DOHH2 (cell line): Measurements from ENCODE around the gene ZNF629.

ENCODE experiments used
- H3F3A ChIP-seq: fragments of 200-600 bp; sonication (generic), shearing (Covaris generic); 2 replicates; pipeline ENCODE4 v1.6.0; 2016; ENCODE audit warnings: antibody characterized with exemption, mild to moderate bottlenecking; ENCODE audit not compliant: control insufficient read depth, insufficient read depth
- H3K27ac ChIP-seq: fragments of 200-600 bp; sonication (generic); 2 replicates; pipeline ENCODE4 v1.5.1; 2014; ENCODE audit warnings: low read depth, mild to moderate bottlenecking, low read length, moderate library complexity
- H3K27me3 ChIP-seq: fragments of 200-600 bp; sonication (generic); 2 replicates; pipeline ENCODE4 v1.6.1; 2014; ENCODE audit warnings: mild to moderate bottlenecking, low read length, mixed read lengths; ENCODE audit not compliant: control insufficient read depth
- H3K36me3 ChIP-seq: fragments of 200-600 bp; sonication (generic); 2 replicates; pipeline ENCODE4 v1.6.1; 2014; ENCODE audit warnings: mild to moderate bottlenecking, low read length, moderate library complexity, mixed read lengths; ENCODE audit not compliant: control insufficient read depth
- H3K4me1 ChIP-seq: fragments of 200-600 bp; sonication (generic); 2 replicates; pipeline ENCODE4 v1.6.1; 2014; ENCODE audit warnings: mild to moderate bottlenecking, low read length, mixed read lengths; ENCODE audit not compliant: control insufficient read depth
- H3K4me2 ChIP-seq: fragments of 200-600 bp; sonication (generic); 2 replicates; pipeline ENCODE4 v1.6.0; 2014; ENCODE audit warnings: mild to moderate bottlenecking, low read length, moderate library complexity
- H3K4me3 ChIP-seq: fragments of 200-600 bp; sonication (generic); 2 replicates; pipeline ENCODE4 v1.5.1; 2014; ENCODE audit warnings: mild to moderate bottlenecking, low read length, mixed read lengths
- H3K79me2 ChIP-seq: fragments of 200-600 bp; sonication (generic); 2 replicates; pipeline ENCODE4 v1.6.1; 2014; ENCODE audit warnings: mild to moderate bottlenecking, low read length, mixed read lengths; ENCODE audit not compliant: control insufficient read depth
- H3K9me2 ChIP-seq: fragments of 200-600 bp; sonication (generic); replicated peaks from 2 replicates; pipeline ENCODE4 v1.6.1; 2014; ENCODE audit warnings: mild to moderate bottlenecking, low read length, mixed read lengths; ENCODE audit not compliant: control insufficient read depth
- H3K9me3 ChIP-seq: fragments of 200-600 bp; sonication (generic); 2 replicates; pipeline ENCODE4 v1.6.1; 2014; ENCODE audit warnings: antibody characterized with exemption, low read length, mixed read lengths; ENCODE audit not compliant: control insufficient read depth, insufficient read depth
- H4K20me1 ChIP-seq: fragments of 200-600 bp; sonication (generic); 2 replicates; pipeline ENCODE4 v1.6.0; 2014; ENCODE audit warnings: low read depth, mild to moderate bottlenecking, antibody characterized with exemption, low read length, moderate library complexity; ENCODE audit not compliant: control insufficient read depth, insufficient read depth
- EZH2phosphoT487 ChIP-seq: fragments of 200-600 bp; sonication (generic); IDR thresholded peaks from 2 replicates; pipeline ENCODE4 v1.6.1; 2017; ENCODE audit warnings: borderline replicate concordance, mild to moderate bottlenecking, antibody characterized with exemption, low read length, moderate library complexity, mixed read lengths
- TF ChIP-seq, protein P1 (sequence below): fragments of 200-600 bp; sonication (generic); IDR thresholded peaks from one replicate; pipeline ENCODE4 v1.5.1; 2014; ENCODE audit warnings: antibody characterized with exemption, mild to moderate bottlenecking, low read depth, low read length; ENCODE audit not compliant: poor library complexity, severe bottlenecking

ZNF629 gene

DNA sequence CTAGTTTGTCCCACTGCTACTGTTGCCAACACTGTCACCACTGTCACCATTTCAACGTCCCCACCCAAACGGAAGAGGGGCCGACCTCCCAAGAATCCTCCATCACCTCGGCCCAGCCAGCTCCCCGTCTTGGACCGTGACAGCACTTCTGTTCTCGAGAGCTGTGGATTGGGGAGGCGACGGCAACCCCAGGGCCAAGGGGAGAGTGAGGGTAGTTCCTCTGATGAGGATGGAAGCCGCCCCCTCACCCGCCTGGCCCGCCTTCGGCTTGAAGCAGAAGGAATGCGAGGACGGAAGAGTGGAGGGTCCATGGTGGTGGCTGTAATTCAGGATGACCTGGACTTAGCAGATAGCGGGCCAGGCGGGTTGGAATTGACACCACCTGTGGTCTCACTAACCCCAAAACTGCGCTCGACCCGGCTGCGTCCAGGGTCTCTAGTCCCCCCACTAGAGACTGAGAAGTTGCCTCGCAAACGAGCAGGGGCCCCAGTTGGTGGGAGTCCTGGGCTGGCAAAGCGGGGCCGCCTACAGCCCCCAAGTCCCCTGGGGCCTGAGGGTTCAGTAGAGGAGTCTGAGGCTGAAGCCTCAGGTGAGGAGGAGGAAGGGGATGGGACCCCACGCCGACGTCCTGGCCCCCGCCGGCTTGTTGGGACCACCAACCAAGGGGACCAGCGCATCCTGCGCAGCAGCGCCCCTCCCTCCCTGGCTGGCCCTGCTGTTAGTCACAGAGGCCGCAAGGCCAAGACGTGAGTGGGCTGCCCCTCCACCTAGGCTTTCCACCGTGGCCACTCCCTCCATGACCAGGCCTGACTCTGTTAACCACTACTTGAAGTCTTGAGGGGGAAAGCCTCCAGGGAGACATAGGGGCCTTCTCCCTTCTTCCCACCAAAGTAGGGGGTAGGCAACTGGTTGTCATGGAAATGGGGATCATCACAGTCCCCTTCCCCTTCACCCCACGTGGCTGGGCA is 47.7 kb downstream of the ZNF629 start:
- TF ChIP-seq EZH2phosphoT487 = no peak
- TF ChIP-seq, protein P1, sequence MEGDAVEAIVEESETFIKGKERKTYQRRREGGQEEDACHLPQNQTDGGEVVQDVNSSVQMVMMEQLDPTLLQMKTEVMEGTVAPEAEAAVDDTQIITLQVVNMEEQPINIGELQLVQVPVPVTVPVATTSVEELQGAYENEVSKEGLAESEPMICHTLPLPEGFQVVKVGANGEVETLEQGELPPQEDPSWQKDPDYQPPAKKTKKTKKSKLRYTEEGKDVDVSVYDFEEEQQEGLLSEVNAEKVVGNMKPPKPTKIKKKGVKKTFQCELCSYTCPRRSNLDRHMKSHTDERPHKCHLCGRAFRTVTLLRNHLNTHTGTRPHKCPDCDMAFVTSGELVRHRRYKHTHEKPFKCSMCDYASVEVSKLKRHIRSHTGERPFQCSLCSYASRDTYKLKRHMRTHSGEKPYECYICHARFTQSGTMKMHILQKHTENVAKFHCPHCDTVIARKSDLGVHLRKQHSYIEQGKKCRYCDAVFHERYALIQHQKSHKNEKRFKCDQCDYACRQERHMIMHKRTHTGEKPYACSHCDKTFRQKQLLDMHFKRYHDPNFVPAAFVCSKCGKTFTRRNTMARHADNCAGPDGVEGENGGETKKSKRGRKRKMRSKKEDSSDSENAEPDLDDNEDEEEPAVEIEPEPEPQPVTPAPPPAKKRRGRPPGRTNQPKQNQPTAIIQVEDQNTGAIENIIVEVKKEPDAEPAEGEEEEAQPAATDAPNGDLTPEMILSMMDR = no peak
- Histone ChIP-seq H3K27me3 (no peaks in the 10 kb centered on the region), H4K20me1 (peaks cover 2% of the 10 kb centered on the region; the same call in 1 of the 2 replicates), H3F3A (no peaks in the 10 kb centered on the region), H3K4me2 (no peak overlapping the region), H3K9me2 (no peaks in the 10 kb centered on the region), H3K9me3 (no peaks in the 10 kb centered on the region), H3K4me3 (no peak overlapping the region), H3K27ac (no peak overlapping the region), H3K79me2 (0 out of 2 replicates have a peak, but pooled peaks cover 2% of the 10 kb centered on the region), H3K4me1 (no peaks in the 10 kb centered on the region), H3K36me3 (peaks cover 92% of the 10 kb centered on the region)

GRCh38 chr16:30737794-30738648 is 49.0 kb downstream of the ZNF629 start:
- Histone ChIP-seq H3K4me1 (no peaks in the 10 kb centered on the region), H3K27me3 (no peaks in the 10 kb centered on the region), H4K20me1 (peaks cover 3% of the 10 kb centered on the region; the same call in 1 of the 2 replicates), H3K9me3 (no peaks in the 10 kb centered on the region), H3K36me3 (peaks cover 92% of the 10 kb centered on the region), H3K9me2 (no peaks in the 10 kb centered on the region), H3K4me3 (no peak overlapping the region), H3K79me2 (0 out of 2 replicates have a peak, but pooled peaks cover 2% of the 10 kb centered on the region), H3K4me2 (no peak overlapping the region), H3F3A (no peaks in the 10 kb centered on the region), H3K27ac (no peak overlapping the region)
- TF ChIP-seq, protein P1 = no peak
- no peak for TF ChIP-seq EZH2phosphoT487

DNA sequence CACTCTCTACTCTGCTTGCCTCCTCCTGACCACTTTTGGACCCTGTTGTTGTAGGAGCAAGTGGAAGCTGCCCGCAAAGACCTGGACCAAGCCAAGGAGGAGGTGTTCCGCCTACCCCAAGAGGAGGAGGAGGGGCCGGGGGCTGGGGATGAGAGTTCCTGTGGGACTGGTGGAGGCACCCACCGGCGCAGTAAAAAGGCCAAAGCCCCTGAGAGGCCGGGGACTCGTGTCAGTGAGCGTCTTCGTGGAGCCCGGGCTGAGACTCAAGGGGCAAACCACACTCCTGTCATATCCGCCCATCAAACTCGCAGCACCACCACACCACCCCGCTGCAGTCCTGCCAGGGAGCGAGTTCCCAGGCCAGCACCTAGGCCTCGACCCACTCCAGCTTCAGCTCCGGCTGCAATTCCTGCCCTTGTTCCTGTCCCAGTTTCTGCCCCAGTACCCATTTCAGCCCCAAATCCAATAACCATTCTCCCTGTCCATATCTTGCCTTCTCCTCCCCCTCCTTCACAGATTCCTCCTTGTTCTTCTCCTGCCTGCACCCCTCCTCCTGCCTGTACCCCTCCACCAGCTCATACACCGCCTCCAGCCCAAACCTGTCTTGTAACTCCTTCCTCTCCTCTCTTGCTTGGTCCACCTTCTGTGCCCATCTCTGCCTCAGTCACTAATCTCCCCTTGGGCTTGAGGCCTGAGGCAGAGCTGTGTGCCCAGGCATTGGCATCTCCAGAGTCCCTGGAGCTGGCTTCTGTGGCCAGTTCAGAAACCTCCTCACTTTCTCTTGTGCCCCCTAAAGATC is 49.8 kb downstream of the ZNF629 start:
- Histone ChIP-seq H3K27ac (no peak overlapping the region), H3K79me2 (0 out of 2 replicates have a peak, but pooled peaks cover 2% of the 10 kb centered on the region), H3K36me3 (peaks cover 92% of the 10 kb centered on the region), H3F3A (no peaks in the 10 kb centered on the region), H3K4me3 (no peak overlapping the region), H3K4me2 (no peak overlapping the region), H3K9me2 (no peaks in the 10 kb centered on the region), H3K27me3 (no peaks in the 10 kb centered on the region), H3K4me1 (no peaks in the 10 kb centered on the region), H4K20me1 (peaks cover 3% of the 10 kb centered on the region; the same call in 1 of the 2 replicates), H3K9me3 (no peaks in the 10 kb centered on the region)
- no peak for TF ChIP-seq EZH2phosphoT487
- TF ChIP-seq, protein P1 = no peak
